Urothelium cell line (cell line): ENCODE measurements around the gene STON1.
"Not testable (repeated sequence)": the region's sequence is repeated elsewhere in the genome, so short reads cannot be mapped to it uniquely, and the experiment has no call there.

Experiments used
- DNase-seq: peaks from one replicate; pipeline ENCODE4 v3.0.0; 2011; ENCODE audit warnings: low spot score, mixed read lengths
- FAIRE-seq: peaks from 2 replicates; lab custom pipeline; 2011; peaks lifted over from hg19 to GRCh38; lab: Jason Lieb, UNC

STON1 gene

DNA sequence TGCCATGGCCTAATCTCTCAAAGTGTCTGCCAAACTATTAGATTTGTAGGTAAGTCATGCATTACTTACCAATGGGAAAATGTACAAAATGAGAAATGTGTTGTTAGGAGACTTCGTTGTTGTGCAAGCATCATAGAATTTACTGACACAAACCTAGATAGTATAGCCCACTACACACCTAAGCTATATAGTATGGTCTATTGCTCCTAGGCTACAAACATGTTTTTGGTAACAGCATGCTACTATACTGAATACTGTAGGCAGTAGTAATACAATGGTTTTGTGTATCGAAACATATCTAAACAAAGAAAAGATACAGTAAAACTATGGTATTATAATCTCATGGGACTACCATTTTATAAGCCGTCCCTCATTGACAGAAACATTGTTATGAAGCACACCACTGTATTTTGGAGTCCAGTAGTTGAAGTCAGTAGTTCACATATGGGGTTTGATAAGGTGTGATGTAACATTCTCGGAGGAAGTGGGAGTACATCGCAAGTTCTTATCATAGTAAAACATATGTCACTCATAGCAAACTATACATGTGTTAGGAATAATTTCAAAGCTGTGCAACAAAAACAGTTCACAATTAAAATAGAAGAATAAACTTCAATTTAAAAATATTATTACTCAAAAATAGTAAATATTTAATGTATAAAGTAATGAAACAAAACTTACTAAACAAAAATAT, 75.7 kb downstream of the STON1 start:
- FAIRE-seq = no peak
- no peak for DNase-seq

DNA sequence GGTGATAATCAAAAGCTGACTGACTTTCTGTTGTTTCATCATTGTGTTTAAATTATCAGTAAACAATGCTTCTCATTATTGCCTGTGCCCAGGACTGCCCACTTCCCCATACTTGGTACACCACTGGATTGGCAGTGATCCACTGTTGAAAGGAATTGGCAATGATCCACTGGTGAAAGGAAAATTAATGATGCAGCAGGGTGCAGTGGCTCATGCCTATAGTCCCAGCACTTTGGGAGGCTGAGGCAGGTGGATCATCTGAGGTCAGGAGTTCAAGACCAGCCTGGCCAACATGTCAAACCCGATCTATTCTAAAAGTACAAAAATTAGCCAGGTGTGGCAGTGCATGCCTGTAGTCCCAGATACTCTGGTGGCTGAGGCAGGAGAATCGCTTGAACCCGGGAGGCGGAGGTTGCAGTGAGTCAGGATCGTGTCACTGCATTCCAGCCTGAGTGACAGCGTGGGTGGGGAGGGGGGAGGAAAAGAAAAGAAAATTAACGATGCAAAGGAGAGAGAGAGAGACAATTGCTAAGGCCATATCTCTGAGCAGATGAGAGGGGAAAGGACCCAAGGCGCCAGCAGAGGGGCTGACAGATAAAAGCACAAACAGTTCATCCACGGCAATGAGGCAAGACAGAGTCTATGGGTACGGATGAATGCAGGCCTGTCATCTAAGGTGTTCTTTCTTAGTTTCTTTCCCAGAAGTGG, 77.5 kb downstream of the STON1 start:
- FAIRE-seq (peak; percentile 94), DNase-seq (peak; percentile 57)

DNA sequence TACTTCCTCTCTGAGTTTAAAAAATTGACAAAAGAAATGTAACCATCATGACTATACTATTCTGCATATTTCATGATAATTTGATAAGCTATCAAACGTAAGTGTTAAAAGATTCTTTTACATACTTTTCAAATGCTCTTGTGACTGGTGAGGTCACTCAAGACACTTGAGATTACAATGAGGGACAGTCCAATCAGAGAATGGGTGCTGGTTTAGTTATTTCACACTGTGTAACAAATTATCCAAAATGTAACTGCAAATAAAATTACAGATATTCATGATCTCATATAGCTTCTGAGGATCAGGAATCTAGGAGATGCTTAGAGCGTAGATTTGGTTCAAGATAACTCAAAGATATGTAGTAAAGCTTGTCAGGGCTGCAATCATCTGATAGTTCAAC, 83.3 kb downstream of the STON1 start:
- FAIRE-seq (no peak), DNase-seq (no peak)

DNA sequence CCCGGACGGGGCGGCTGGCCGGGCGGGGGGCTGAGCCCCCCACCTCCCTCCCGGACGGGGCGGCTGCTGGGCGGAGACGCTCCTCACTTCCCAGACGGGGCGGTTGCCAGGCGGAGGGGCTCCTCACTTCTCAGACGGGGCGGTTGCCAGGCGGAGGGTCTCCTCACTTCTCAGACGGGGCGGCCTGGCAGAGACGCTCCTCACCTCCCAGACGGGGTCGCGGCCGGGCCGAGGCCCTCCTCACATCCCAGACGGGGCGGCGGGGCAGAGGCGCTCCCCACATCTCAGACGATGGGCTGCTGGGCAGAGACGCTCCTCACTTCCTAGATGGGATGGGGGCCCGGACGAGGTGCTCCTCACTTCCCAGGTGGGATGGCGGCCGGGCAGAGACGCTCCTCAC, 84.6 kb downstream of the STON1 start:
- not testable (repeated sequence) for FAIRE-seq, DNase-seq

DNA sequence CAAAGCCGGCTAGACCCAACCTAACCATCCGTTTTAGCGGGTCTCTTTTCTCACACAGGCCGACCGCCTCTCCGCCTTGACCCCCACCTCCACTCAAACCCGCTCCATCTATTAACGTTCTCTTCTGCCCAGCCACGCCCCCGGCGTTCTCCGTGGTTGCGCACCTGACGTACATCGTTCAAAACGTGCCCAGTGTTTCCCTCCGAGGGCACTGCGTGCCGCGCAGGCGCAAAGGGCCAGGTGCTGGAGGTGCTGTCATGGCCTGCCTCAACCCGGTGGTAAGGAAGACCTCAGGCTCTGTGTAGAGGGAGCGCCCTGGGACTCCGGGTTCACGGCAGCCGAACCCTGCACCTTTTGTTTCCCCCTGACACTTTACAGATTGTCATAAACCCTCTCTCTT, 87.7 kb downstream of the STON1 start, which contains the start of gene GTF2A1L:
Gene GTF2A1L (plus strand): TSS at position 239 of the 400 bp plus-strand sequence. CDS start 19 bp downstream, at position 258.
- DNase-seq = no peak

DNA sequence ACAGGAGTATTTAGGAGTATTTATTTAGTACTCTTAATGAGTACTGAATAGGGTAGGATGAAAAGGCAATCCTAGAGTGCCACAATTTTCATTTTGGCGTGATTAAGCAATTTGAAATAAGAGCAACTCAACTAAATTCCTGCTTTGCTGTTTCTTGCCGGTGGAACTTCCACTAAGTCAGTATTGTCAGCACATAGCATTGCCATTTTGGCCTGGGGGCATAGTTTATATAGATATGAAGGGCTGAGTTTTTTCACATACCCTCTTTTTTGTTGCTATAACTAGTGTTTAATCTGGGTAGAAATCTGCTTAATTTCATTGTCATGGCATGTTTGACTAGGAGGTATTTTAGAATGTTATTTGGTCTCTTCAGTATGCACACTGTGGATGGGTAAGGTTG, 89.6 kb downstream of the STON1 start:
- DNase-seq (no peak), FAIRE-seq (no peak)

More for the DNA sequence above, 87.7 kb downstream of the STON1 start, which contains the start of gene GTF2A1L:
- no peak for FAIRE-seq

DNA sequence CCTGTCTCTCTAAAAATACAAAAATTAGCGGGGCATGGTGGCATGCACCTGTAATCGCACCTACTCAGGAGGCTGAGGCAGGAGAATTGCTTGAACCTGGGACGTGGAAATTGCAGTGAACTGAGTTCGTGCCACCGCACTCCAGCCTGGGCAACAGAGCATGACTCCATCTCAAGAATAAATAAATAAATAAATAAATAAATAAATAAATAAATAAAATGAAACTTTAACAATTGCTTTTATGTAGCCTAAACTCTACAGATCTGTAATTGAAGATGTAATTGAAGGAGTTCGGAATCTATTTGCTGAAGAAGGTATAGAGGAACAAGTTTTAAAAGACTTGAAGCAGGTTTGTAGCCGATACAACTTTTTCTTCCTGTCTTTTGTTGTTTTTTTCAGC, 90.7 kb downstream of the STON1 start:
- no peak for FAIRE-seq

DNA sequence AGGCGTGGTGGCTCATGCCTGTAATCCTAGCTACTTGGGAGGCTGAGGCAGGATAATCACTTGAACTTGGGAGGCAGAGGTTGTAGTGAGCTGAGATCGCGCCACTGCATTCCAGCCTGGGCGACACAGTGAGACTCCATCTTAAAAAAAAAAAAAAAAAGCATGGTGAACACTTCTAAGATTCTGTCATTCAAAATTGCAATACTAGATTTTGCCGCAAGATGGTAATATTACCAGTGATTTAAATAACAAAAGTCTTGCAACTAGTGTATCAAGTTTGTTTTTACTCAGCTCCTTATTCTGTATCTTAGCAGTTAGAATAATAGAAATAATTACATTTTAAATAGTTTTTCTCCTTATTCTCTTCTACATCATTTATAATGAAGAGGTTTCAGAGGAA, 92.7 kb downstream of the STON1 start:
- DNase-seq = peak; percentile 34
- FAIRE-seq = not testable (repeated sequence)

More for the DNA sequence above, 90.7 kb downstream of the STON1 start:
- no peak for DNase-seq

DNA sequence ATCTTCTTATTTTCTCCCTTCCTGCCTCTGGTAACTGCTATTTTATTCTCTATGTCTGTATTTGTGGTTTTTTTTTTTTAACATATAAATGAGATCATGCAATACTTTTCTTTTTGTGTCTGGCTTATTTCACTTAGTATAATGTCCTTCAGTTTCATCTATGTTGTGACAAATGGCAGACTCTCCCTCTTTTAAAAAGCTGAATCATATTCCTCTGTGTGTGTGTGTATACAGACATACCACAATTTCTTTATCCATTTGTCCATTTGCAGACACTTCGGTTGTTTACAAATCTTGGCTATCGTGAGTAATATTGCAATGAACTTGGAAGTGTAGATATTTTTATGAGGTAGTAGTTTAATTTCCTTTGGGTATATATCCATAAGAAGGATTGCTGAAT, 94.7 kb downstream of the STON1 start:
- no peak for DNase-seq
- FAIRE-seq = no peak

DNA sequence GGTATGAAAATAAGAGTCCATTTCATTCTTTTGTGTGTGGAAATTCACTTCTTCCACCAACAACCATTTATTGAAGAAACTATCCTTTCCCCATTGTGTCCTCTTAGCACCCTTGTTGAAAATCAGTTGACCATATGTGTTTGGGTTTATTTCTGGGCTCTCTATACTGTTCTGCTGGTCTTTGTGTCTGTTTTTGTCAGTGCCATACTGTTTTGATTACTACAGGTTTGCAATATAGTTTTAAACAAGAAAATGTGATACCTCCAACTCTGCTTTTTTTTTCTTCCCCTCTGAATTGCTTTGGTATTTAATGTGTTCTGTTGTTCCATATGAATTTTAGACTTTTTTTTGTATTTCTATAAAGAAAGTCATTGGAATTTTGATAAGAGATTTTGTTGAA, 96.1 kb downstream of the STON1 start:
- DNase-seq (no peak), FAIRE-seq (no peak)

DNA sequence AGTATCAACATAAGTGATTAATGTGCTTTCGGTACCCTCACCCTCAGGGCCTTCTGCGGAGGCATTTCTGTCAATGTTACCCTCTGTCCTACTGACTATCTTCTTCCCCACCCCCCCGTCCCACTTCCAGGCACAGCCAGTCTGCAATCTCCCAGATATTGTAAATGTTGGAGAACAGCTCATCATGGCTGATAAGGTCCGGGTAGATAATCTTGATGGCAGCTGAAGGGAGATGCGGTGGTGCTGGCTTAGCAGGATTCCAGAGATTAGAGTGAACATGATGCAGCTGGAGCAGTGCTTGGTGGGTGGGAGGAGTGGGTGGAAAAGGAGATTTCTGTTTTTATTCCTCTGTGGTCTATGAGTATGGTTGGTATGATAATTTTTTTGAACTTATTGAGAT, 103.2 kb downstream of the STON1 start:
- DNase-seq = no peak
- no peak for FAIRE-seq

DNA sequence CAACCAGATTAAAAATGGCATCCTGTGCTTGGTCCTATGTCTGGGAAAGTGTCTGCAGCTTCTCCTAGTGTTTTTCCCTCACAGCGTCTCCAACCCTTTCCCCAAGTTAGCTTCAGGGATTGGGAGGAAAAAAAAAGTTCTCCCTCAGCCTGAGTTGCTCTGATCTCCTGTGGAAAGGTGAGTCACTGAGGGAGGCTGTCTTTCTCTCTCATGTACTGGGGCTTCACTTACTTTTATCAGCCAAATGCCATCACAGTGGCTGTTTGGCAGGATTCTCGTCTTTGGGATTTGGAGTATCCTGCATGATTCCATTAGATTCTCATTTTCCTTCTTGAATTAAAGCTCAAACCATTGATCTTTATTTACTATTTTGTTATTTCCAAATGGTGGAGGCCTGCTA, 105.8 kb downstream of the STON1 start:
- no peak for FAIRE-seq
- DNase-seq = no peak

DNA sequence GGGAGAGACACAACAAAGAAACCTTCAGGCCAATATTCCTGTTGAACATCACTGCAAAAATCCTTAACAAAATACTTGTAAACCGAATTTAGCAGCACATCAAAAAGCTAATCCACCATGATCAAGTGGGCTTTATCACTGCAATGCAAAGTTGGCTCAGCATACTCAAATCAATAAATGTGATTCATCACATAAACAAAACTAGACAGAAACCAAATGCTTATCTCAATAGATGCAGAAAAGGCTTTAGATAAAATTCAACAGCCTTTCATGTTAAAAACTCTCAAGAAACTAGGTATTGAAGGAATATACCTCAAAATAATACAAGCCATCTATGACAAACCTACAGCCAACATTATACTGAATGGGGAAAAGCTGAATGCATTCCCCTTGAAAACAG, 108.3 kb downstream of the STON1 start:
- FAIRE-seq = no peak
- DNase-seq = no peak
